HG03342 (cell line): Measurements from ENCODE around the gene RPS3A.
"Not testable (repeated sequence)": the region's sequence is repeated elsewhere in the genome, so short reads cannot be mapped to it uniquely, and the experiment has no call there.

Experiments
- ATAC-seq: cut with Tn5 transposase; IDR thresholded peaks from one replicate; pipeline ENCODE4 v1.9.1; 2021; ENCODE audit warnings: mild to moderate bottlenecking, moderate library complexity; ENCODE audit not compliant: unreplicated experiment

RPS3A gene

GRCh38 chr4:151099229-151099975, at the start of gene RPS3A:
RPS3A (plus strand) TSS chr4:151099628; CDS start chr4:151099653, 25 bp downstream.
- peak; percentile 95 for ATAC-seq

DNA sequence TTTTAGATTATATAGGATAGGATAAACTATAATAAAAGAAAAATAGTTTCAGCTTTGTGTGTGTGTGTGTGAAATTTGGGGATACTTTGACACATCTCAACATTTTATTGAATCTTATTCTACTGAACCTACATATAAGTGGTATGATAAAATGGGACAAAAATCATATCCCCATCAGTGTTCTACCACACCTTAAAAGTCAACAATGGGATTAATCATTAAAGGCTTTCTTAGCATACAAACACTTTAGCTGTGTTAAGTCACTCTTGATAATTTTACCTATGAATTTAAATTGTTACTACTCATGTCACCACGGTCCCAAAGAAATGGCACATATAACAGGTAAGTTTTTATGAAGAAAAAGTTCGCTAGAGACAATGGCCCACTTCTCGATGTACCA, 46.6 kb upstream of the RPS3A start:
- no peak for ATAC-seq

DNA sequence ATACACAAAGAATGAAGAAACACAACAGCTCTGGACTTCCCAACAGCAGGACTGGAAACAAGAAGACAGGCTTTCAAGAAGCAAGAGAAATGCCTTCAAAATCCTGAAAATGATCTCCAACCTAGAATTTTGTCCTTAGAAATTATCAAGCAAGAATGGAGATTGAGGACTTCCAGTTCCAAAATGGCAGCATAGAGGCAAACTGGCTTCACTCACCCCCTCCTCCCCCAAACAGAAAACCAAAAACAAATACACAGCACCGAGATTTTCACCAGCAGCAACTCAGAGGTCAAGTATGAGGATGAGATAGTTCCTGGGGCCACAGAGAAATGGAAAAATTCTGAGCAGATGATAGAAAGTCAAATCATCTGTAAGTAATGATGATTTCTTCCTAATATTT, 43.9 kb upstream of the RPS3A start:
- no peak for ATAC-seq

- not testable (repeated sequence) for ATAC-seq
These were observed 36.3 kb upstream of the RPS3A start for GRCh38 chr4:151063143-151063542.

- ATAC-seq: no peak
These were observed 32.0 kb upstream of the RPS3A start for GRCh38 chr4:151067316-151067970.

- ATAC-seq: no peak
These were observed 25.0 kb upstream of the RPS3A start for GRCh38 chr4:151074416-151074916.

DNA sequence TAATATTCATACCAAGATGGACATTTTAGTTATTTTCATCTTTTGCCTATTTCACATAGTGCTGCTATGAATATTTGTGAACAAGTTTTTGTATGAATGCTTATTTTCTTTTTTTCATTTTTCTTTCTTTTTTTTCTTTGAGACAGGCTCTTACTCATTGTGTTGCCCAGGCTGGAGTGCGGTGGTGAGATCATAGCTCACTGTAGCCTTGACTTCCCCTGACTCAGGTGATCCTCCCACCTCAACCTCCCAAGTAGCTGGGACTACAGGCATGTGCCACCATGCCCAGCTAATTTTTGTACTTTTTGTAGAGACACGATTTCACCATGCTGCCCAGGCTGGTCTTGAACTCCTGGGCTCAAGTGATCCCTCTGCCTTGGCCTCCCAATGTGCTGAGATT, 21.4 kb upstream of the RPS3A start:
- not testable (repeated sequence) for ATAC-seq

- ATAC-seq: no peak
These were observed 12.0 kb upstream of the RPS3A start for GRCh38 chr4:151087467-151087866.

DNA sequence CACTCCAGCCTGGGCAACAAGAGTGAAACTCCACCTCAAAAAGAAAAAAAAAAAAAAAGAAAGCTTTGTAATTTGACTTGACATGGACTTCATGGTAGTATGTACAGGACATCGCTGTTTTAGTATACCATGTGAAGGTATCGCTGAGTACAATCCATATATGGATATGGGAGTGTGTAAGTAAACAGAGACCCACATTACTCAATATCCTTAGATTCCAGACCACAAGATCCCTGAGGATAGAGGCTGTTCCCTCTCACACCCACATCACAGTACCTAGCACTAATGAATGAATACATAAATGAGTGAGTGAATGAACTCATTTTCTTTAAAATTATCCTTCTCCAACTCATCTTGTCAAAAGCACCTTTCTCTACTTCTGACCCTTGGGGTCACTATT, 8.4 kb upstream of the RPS3A start:
- ATAC-seq: no peak

DNA sequence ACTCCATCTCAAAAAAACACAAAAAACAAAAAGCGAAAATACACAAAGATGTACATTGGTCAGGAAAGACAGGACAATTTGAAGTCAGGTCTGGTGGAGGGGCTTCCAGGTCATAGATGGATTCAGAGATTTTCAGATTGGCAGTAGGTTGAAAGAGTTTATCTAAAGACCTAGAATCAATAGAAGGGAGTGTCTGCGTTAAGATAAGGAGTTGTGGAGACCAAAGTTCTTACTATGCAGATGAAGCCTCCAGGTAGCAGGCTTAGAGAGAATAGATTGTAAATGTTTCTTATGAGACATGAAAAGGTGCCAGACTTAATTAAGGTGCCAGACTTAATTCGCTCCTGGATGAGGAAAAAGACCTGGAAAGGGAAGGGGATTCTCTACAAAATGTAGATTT, 6.9 kb upstream of the RPS3A start:
- ATAC-seq: no peak

DNA sequence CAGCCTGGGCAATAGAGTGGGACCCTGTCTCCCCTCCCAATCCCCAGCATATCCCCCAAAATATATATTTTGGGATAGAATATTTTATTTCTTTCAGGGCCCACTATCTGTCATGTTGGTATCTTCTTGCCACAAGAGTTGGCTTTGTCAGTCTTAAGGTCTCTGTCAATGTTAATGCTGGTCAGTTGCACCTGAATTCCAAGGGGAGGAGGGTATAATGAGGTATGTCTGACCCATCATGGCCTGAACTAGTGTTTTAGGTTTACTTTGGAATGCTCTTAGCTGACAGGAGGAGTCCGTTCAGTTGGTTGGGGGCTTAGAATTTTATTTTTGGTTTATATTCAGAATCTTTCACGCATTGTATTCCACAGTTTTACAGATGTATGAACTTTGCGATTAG, 6.2 kb upstream of the RPS3A start:
- ATAC-seq: no peak

- no peak for ATAC-seq
These were observed 5.1 kb upstream of the RPS3A start for GRCh38 chr4:151094290-151094751.

DNA sequence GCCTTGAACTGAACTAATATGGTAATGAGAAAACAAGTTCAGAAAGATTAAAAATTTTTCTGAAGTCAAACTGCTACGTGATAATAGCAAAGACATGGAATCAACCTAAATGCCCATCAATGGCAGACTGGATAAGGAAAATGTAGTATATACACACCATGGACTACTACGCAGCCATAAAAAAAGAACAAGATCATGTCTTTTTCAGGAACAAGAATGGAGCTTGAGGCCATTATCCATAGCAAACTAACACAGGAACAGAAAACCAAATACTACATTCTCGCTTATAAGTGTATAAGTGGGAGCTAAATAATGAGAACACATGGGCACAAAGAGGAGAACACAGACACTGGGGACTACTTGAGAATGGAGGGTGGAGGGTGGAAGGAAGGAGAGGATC, 4.3 kb upstream of the RPS3A start:
- no peak for ATAC-seq

DNA sequence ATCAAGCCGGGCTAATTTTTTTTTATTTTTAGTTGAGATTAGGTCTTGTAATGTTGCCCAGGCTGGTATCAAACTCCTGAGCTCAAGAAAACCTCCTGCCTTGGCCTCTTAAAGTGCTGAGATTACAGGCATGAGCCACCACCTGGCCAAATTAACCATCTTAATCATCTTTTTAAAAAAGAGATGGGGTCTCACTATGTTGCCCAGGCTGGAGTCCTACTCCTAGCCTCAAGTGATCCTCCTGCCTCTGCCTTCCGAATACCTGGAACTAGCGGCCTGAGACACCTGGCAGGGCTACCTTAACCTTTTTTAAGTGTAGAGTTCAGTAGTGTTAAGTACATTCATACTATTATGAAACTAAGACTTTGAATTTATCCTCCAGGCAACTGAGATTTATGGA, 1.7 kb upstream of the RPS3A start:
- no peak for ATAC-seq

- ATAC-seq: no peak
These were observed 524 bp upstream of the RPS3A start for GRCh38 chr4:151098979-151099228.

- ATAC-seq: no peak
These were observed 569 bp downstream of the RPS3A start for GRCh38 chr4:151099976-151100417.

- no peak for ATAC-seq
These were observed 1.1 kb downstream of the RPS3A start for GRCh38 chr4:151100531-151100930.

DNA sequence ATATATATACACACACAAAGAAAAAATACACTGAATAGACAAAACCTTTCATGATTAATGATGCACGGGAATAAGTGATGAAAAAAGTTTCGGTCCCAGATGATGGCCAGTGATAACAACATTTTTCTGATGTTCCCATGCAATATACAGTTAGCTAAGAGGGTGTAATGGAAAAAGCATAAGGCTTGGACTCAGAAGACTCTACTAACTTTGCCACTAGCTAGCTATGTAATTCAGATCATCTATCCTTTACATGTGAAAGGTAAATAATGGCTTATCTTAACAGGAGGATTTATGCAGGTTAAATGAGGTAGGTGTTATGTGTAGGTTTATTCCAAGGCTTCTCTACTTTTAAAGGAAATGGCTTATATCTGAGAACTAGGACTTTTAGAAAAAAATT, 4.3 kb downstream of the RPS3A start:
- ATAC-seq: no peak

- no peak for ATAC-seq
These were observed 5.2 kb downstream of the RPS3A start for GRCh38 chr4:151104621-151105020.

DNA sequence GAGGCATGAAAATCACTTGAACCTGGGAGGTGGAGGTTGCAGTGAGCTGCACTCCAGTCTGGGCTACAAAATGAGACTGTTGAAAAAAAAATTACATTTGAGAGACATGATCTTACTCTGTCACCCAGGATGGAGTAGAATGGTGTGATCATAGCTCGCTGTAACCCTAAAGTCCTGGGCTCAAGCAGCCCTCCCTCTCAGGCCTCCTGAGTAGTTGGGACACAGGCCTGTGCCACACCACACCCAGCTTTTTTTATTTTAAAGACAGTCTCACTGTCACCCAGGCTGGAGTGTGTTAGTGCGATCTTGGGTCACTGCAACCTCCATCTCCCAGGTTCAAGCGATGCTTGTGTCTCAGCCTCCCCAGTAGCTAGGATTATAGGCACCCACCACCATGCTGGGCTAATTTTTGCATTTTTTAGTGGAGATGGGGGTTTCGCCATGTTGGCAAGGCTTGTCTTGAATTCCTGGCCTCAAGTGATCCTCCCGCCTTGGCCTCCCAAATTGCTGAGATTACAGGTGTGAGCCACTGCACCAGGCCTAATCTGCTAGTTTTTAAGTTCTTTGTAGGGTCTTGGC, 6.1 kb downstream of the RPS3A start:
- no peak for ATAC-seq

DNA sequence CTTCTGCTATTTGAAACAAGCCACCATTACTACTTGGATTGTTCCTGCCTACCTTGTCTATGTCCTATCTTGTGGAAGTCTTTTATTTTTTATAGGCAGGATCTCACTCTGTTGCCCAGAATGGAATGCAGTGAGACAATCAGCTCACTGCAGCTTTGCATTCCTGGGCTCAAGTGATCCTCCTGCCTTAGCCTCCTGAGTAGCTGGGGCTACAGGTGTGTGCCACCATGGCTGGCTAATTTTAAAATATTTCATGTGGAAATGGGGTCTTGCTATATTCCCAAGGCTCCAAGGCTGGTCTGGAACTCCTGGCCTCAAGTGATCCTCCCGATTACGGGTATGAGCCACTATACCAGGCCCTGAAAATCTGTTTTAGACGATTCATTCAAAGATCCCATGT, 7.6 kb downstream of the RPS3A start:
- ATAC-seq: no peak

- no peak for ATAC-seq
These were observed 10.8 kb downstream of the RPS3A start for GRCh38 chr4:151110236-151110635.
